Osteocyte (in vitro differentiated cells): ENCODE results near the gene MICOS13. TPM values are rescaled to one million over a fixed set of nuclear protein-coding genes. Genes with fewer than 3 reads are reported as not detected.

ENCODE experiments used
- DNase-seq: peaks from one replicate; pipeline ENCODE4 v3.0.0; 2021; ENCODE audit warnings: mixed read lengths; ENCODE audit not compliant: unreplicated experiment; ENCODE audit errors: extremely low spot score
- H3K27ac Mint-ChIP-seq: one replicate; pipeline ENCODE4 v1.8.0; 2021; ENCODE audit warnings: mild to moderate bottlenecking, mixed read lengths; ENCODE audit not compliant: unreplicated experiment
- H3K27me3 Mint-ChIP-seq: one replicate; pipeline ENCODE4 v1.8.0; 2021; ENCODE audit warnings: mixed read lengths; ENCODE audit not compliant: unreplicated experiment
- H3K36me3 Mint-ChIP-seq: one replicate; pipeline ENCODE4 v1.8.0; 2021; ENCODE audit warnings: mixed read lengths; ENCODE audit not compliant: unreplicated experiment
- H3K4me1 Mint-ChIP-seq: one replicate; pipeline ENCODE4 v1.8.0; 2021; ENCODE audit warnings: mixed read lengths; ENCODE audit not compliant: unreplicated experiment
- H3K4me3 Mint-ChIP-seq: one replicate; pipeline ENCODE4 v1.8.0; 2021; ENCODE audit warnings: mild to moderate bottlenecking, moderate library complexity, mixed read lengths; ENCODE audit not compliant: unreplicated experiment
- H3K9me3 Mint-ChIP-seq: one replicate; pipeline ENCODE4 v1.8.0; 2021; ENCODE audit warnings: mixed read lengths; ENCODE audit not compliant: unreplicated experiment
- total RNA-seq: library from RNA; stranded (reverse); gene quantifications from 2 replicates; pipeline ENCODE4 v1.2.1, GENCODE V29; 2021
- TF ChIP-seq, protein P1 (sequence below): fragments of 200-600 bp; sonication (generic); IDR thresholded peaks from 2 replicates; pipeline ENCODE4 v1.5.0; 2021; ENCODE audit warnings: antibody characterized with exemption, mild to moderate bottlenecking, moderate library complexity

Gene MICOS13
- total RNA-seq, 1 donor from 2014 or later = 60.7 TPM

DNA sequence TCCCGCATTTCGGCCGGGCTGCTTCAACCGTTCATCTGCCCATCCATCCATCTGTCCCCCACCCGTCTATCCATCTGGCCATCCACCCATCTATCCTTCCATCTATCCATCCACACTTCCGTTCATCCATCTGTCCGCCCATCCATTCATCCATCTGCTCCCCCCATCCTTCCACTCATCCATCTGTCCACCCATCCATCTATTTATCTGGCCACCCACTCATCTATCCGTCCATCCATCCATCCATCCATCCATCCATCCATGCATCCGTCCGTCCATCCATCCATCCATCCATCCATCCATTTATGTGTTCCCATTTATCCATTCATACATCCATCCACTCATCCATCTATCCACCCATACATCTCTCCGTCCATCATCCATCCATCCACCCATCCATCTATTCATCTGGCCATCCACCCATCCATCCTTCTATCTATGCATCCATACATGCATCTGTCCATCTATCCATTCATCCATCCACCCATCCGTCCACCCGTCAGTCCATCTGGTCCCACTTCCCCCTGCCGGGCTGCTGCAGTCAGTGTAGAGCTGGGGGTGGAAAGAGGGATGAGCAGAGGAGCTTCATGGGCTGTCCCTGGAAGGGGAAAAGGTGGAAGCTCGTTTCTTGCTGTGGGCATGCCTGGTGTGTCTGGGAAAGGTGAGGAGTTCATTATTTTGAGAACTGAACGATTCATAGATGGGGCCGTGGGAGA, 1.2 kb upstream of the MICOS13 start:
- DNase-seq = no peak

DNA sequence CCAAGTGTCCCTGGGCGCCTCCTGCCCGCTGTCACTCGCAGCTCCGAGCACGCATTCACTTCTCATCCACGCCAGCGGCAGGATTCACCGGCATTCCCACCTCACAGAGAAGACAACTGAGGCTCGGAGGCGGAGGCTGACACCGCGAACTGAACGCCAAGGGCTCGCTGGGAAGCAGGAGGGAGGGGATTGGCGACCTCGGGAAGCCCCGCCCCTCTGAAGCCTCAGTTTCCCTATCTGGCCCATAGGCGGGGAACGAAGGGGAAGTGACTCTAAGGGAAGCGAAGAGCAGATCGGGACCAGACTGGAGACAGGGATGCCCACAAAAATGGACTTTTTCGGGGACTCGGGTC, 256 bp downstream of the MICOS13 start:
- Mint-ChIP-seq H3K27me3 (no peaks in the 10 kb centered on the region), H3K9me3 (no peaks in the 10 kb centered on the region), H3K36me3 (peaks cover 2% of the 10 kb centered on the region), H3K4me3 (peak overlapping the region; percentile 91), H3K4me1 (peaks cover 19% of the 10 kb centered on the region), H3K27ac (peak overlapping the region; percentile 100)
- DNase-seq = no peak
- TF ChIP-seq, protein P1, sequence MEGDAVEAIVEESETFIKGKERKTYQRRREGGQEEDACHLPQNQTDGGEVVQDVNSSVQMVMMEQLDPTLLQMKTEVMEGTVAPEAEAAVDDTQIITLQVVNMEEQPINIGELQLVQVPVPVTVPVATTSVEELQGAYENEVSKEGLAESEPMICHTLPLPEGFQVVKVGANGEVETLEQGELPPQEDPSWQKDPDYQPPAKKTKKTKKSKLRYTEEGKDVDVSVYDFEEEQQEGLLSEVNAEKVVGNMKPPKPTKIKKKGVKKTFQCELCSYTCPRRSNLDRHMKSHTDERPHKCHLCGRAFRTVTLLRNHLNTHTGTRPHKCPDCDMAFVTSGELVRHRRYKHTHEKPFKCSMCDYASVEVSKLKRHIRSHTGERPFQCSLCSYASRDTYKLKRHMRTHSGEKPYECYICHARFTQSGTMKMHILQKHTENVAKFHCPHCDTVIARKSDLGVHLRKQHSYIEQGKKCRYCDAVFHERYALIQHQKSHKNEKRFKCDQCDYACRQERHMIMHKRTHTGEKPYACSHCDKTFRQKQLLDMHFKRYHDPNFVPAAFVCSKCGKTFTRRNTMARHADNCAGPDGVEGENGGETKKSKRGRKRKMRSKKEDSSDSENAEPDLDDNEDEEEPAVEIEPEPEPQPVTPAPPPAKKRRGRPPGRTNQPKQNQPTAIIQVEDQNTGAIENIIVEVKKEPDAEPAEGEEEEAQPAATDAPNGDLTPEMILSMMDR = no peak

More for the DNA sequence above, 1.2 kb upstream of the MICOS13 start:
- peak overlapping the region; percentile 91 for H3K4me3 Mint-ChIP-seq
- TF ChIP-seq, protein P1 = no peak
- peaks cover 21% of the 10 kb centered on the region for H3K4me1 Mint-ChIP-seq
- H3K36me3 Mint-ChIP-seq = peaks cover 2% of the 10 kb centered on the region
- H3K9me3 Mint-ChIP-seq = no peaks in the 10 kb centered on the region
- H3K27ac Mint-ChIP-seq = peak overlapping the region; percentile 31
- no peaks in the 10 kb centered on the region for H3K27me3 Mint-ChIP-seq

DNA sequence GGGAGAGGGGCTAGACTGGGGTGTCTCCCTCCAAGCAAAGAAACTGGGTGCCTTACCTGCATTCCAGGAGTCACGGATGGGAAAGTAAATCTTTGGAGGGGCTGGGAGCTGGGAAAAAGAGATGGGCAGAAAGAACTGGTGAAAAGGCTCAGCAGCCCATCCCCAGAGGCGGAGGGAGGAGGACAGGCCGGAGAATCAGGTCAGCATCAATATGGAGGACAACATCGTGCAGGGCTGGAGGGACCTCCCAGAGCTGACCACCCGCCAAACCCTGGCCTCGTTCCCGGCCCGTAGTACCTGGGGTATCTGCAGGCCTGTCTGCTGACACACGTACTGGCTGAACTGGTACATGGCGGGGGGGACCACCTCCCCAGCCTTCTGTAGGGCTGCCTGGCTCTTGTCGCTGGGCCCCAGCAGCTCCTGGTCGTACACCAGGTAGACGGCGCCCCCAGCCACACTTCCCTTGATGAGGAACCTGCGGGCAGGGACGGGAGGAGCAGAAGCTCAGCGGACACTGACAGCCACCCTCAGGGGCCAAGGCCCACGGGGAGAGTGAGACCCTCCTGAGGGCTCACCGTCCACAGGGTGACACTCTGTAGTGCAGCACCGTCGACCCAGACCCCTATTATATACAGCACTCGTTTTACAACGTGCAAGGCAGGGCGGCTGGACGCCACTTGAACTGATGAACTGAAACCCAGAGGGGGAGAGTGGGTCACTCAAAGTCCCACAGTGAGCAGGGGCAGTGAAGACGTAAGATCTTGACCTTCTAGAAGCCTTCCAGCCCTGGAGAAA, 830 bp downstream of the MICOS13 start:
- Mint-ChIP-seq H3K4me1 (peaks cover 19% of the 10 kb centered on the region), H3K27me3 (no peaks in the 10 kb centered on the region), H3K36me3 (peaks cover 2% of the 10 kb centered on the region), H3K27ac (peak overlapping the region; percentile 100), H3K9me3 (no peaks in the 10 kb centered on the region), H3K4me3 (peak overlapping the region; percentile 91)
- TF ChIP-seq, protein P1 = no peak
- no peak for DNase-seq

DNA sequence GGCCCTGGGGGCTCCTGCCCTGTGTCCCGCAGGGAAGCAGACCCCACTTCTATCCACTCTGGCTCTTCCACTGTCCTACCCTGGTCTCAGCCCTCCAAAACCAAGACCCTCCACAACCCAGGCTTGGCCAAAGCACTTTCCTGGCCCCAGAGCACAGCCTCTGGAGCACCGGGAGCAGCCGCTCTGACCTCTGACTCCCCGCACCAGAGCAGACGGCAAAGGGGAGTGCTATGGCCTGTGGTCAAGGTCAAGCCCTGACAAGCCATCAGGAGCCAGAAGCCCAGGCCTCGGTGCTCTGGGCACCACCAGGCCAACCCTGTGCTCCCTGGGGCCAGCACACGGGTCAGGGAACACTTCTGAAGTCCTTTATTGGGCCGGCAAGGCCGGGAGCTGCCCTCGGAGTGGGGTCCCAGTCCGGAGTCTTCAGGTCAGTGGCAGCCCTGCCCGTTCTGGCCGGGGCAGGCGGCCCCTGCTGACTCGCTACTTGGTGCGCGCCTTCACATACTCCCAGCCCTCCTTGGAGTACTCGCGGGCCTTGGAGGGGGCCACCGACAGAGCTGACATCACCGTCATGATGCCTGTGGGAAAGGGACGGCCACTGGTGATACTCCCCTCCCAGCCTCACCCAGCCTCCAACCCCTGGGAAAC, 2.1 kb downstream of the MICOS13 start:
- TF ChIP-seq, protein P1 = no peak
- Mint-ChIP-seq H3K4me3 (no peak overlapping the region), H3K27ac (no peak overlapping the region), H3K36me3 (peaks cover 2% of the 10 kb centered on the region), H3K4me1 (peaks cover 19% of the 10 kb centered on the region), H3K27me3 (no peaks in the 10 kb centered on the region), H3K9me3 (no peaks in the 10 kb centered on the region)
- DNase-seq = no peak

DNA sequence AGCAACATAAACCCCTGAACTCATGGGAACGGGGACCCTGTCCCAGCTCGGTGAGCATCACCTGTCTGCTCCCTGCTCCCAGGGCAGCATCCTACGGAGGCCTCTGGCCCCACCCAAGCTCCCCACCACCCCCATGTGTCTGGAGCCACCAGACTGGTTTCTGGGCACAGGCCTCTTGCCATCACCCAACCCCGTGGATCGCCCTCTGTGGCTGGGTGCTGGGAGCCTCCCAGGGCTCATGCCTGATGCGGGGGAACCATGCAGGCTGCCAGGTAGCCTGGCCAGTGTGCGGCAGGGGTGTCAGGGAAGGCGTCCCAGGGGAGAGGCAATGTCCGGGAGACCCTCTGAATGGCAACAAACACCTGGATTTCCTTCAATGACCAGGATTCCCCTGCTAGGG, 2.7 kb downstream of the MICOS13 start:
- no peaks in the 10 kb centered on the region for H3K9me3 Mint-ChIP-seq
- H3K36me3 Mint-ChIP-seq = peaks cover 2% of the 10 kb centered on the region
- H3K27ac Mint-ChIP-seq = no peak overlapping the region
- H3K4me1 Mint-ChIP-seq = peaks cover 19% of the 10 kb centered on the region
- TF ChIP-seq, protein P1 = no peak
- no peak overlapping the region for H3K4me3 Mint-ChIP-seq
- no peaks in the 10 kb centered on the region for H3K27me3 Mint-ChIP-seq
- no peak for DNase-seq
